GM12878 (cell line): ENCODE results near the gene ATP10D. TPM values are rescaled to one million over a fixed set of nuclear protein-coding genes. Genes with fewer than 3 reads are reported as not detected.

Experiments
- BACH1 ChIP-seq: fragments of 450-650 bp; IDR thresholded peaks from 2 replicates; pipeline ENCODE4 v1.6.1; 2017; ENCODE audit warnings: mild to moderate bottlenecking, borderline replicate concordance
- CEBPB ChIP-seq, 2 experiments: fragments of 150-350 bp in 1 of 2; IDR thresholded peaks; 2 replicates each; pipeline ENCODE4 v1.6.1; 2012 to 2014; ENCODE audit warnings: low read depth in 2 of 2, low read length in 2 of 2, borderline replicate concordance in 1 of 2, inconsistent platforms in 1 of 2
- CHD2 ChIP-seq: IDR thresholded peaks from 2 replicates; pipeline ENCODE4 v1.6.1; 2011; ENCODE audit warnings: low read depth, low read length, improper control_type of control experiment, borderline replicate concordance
- CTCF ChIP-seq, 3 experiments: IDR thresholded peaks in 2 of 3; conservative IDR thresholded peaks in 1 of 3; 2 replicates each; pipeline ENCODE4 v1.5.1; 2011; ENCODE audit warnings: low read depth in 3 of 3, low read length in 3 of 3, mild to moderate bottlenecking in 3 of 3, control low read depth in 2 of 3, moderate library complexity in 2 of 3, inconsistent platforms in 1 of 3, mixed read lengths in 1 of 3; ENCODE audit not compliant: control insufficient read depth in 2 of 3, insufficient read depth in 1 of 3; ENCODE audit errors: extremely low read depth in 1 of 3
- DPF2 ChIP-seq: fragments of 450-650 bp; IDR thresholded peaks from 2 replicates; pipeline ENCODE4 v1.6.1; 2017; ENCODE audit warnings: mild to moderate bottlenecking
- EED ChIP-seq: sonication (generic); IDR thresholded peaks from 2 replicates; pipeline ENCODE4 v1.6.1; 2016; ENCODE audit warnings: antibody characterized with exemption, low read depth
- ELK1 ChIP-seq: IDR thresholded peaks from 2 replicates; pipeline ENCODE4 v1.6.1; 2012; ENCODE audit warnings: low read depth, low read length, improper control_type of control experiment
- EP300 ChIP-seq, 2 experiments: fragments of 150-350 bp in 1 of 2; IDR thresholded peaks; 2 replicates each; pipeline ENCODE4 v1.6.1; 2011 to 2012; ENCODE audit warnings: low read depth in 2 of 2, low read length in 2 of 2, borderline replicate concordance in 1 of 2, improper control_type of control experiment in 1 of 2, inconsistent platforms in 1 of 2; ENCODE audit not compliant: control insufficient read depth in 1 of 2
- GATAD2B ChIP-seq: fragments of 450-650 bp; conservative IDR thresholded peaks from 2 replicates; pipeline ENCODE4 v1.6.1; 2017; ENCODE audit warnings: low read depth, mild to moderate bottlenecking, moderate library complexity
- HDGF ChIP-seq: fragments of 450-650 bp; IDR thresholded peaks from 2 replicates; pipeline ENCODE4 v1.6.1; 2016; ENCODE audit warnings: antibody characterized with exemption
- IKZF1 ChIP-seq: fragments of 450-650 bp; conservative IDR thresholded peaks from 2 replicates; pipeline ENCODE4 v1.6.1; 2017; ENCODE audit warnings: antibody characterized with exemption, mild to moderate bottlenecking
- PKNOX1 ChIP-seq: fragments of 450-650 bp; IDR thresholded peaks from 2 replicates; pipeline ENCODE4 v1.6.1; 2016; ENCODE audit warnings: mild to moderate bottlenecking
- POLR2AphosphoS5 ChIP-seq: IDR thresholded peaks from 2 replicates; pipeline ENCODE4 v1.6.1; 2011; ENCODE audit warnings: mild to moderate bottlenecking, low read length, inconsistent platforms
- RAD21 ChIP-seq: IDR thresholded peaks from 2 replicates; pipeline ENCODE4 v1.6.1; 2011; ENCODE audit warnings: mild to moderate bottlenecking, low read depth, low read length, moderate library complexity; ENCODE audit not compliant: insufficient read depth
- RELB ChIP-seq: fragments of 450-650 bp; IDR thresholded peaks from 2 replicates; pipeline ENCODE4 v1.6.1; 2017; ENCODE audit warnings: low read depth, mild to moderate bottlenecking, moderate library complexity
- REST ChIP-seq: IDR thresholded peaks from 2 replicates; pipeline ENCODE4 v1.6.1; 2012; ENCODE audit warnings: mild to moderate bottlenecking, low read depth, low read length
- SIX5 ChIP-seq: IDR thresholded peaks from 2 replicates; pipeline ENCODE4 v1.6.1; 2011; ENCODE audit warnings: mild to moderate bottlenecking, low read depth, low read length, moderate library complexity; ENCODE audit not compliant: severe bottlenecking
- STAT3 ChIP-seq: IDR thresholded peaks from 2 replicates; pipeline ENCODE4 v1.6.1; 2011; ENCODE audit warnings: low read depth, low read length, improper control_type of control experiment
- ZNF207 ChIP-seq: fragments of 450-650 bp; IDR thresholded peaks from 2 replicates; pipeline ENCODE4 v1.6.1; 2014; ENCODE audit warnings: antibody characterized with exemption, mild to moderate bottlenecking, borderline replicate concordance
- polyA plus RNA-seq, 11 experiments: library from polyadenylated mRNA; depleted of rRNA in 4 of 11; unstranded in 6 of 11; stranded (reverse) in 5 of 11; fragments of >200 nt; fragmentation: Nextera tagmentation in 4 of 11; fragmentation: Illumina TruSeq in 1 of 11; extraction: Ambion mirVana in 4 of 11; extraction: Trizol in 1 of 11; gene quantifications; 1 replicate in 1 of 11; 2 replicates in 10 of 11; pipeline versions ENCODE4 v1.2.1 to v1.2.3, GENCODE V29; 2011 to 2016; ENCODE audit warnings: inconsistent platforms in 2 of 11, missing spikeins in 2 of 11, low read depth in 1 of 11
- total RNA-seq, 4 experiments: library from RNA; depleted of rRNA in 3 of 4; stranded (reverse); fragments of >200 nt in 3 of 4; fragmentation: Illumina TruSeq in 1 of 4; extraction: Trizol in 1 of 4; gene quantifications; 2 replicates each; pipeline versions ENCODE4 v1.2.1 to v1.2.3, GENCODE V29; 2013 to 2021

The ATP10D gene
- total and polyA plus RNA-seq, 10 of the 15 experiments (the other 5 are each of a cell fraction or from before 2014, with no cell fraction given): 10.2 to 50.3 (median 19.1) TPM

GRCh38 chr4:47463235-47463956 is 21.7 kb upstream of the ATP10D start, which contains the start of gene COMMD8 (continued):
- TF ChIP-seq PKNOX1 (peak; percentile 42; the same call in 1 of the 2 replicates), CHD2 (peak; percentile 53; the same call in 1 of the 2 replicates), ZNF207 (peak; percentile 33; the same call in 1 of the 2 replicates), BACH1 (peak; percentile 44; the same call in 1 of the 2 replicates), REST (0 out of 2 replicates have a peak, but pooled peaks have one; percentile 12), RAD21 (peak; percentile 1; the same call in 1 of the 2 replicates), SIX5 (no peak), RELB (peak; percentile 64; the same call in 1 of the 2 replicates), HDGF (no peak; the same call in 1 of the 2 replicates), POLR2AphosphoS5 (peak; percentile 82; the same call in 1 of the 2 replicates), EED (peak; percentile 18; the same call in 1 of the 2 replicates), DPF2 (peak; percentile 91), IKZF1 (peak; percentile 88), STAT3 (no peak), ELK1 (peak; percentile 55; the same call in 1 of the 2 replicates), CTCF (IDR thresholded peaks at IDR 0.05 in 2 of 3, conservative IDR thresholded peaks at IDR 0.05 in 1 of 3; ENCODE audit: control insufficient read depth in 2 of 3, extremely low read depth in 1 of 3, insufficient read depth in 1 of 3, low read depth in 3 of 3, low read length in 3 of 3) (peak; percentile 22 to 41 (median 34); a peak in 5 of 6 replicates), EP300 (IDR thresholded peaks at IDR 0.05; ENCODE audit: borderline replicate concordance in 1 of 2, control insufficient read depth in 1 of 2, low read depth in 2 of 2, low read length in 2 of 2) (peak in 1 of 2 experiments; percentile 25; a peak in 1 of 4 replicates), CEBPB (IDR thresholded peaks at IDR 0.05; ENCODE audit: borderline replicate concordance in 1 of 2, low read depth in 2 of 2, low read length in 2 of 2) (no peak), GATAD2B (peak; percentile 92; the same call in 1 of the 2 replicates)
